ENCODE data around the gene TMEM132D.

GRCh38 chr12:129378496-129378895 lies 525.3 kb downstream of the TMEM132D start:
- TF ChIP-seq, protein P1, sequence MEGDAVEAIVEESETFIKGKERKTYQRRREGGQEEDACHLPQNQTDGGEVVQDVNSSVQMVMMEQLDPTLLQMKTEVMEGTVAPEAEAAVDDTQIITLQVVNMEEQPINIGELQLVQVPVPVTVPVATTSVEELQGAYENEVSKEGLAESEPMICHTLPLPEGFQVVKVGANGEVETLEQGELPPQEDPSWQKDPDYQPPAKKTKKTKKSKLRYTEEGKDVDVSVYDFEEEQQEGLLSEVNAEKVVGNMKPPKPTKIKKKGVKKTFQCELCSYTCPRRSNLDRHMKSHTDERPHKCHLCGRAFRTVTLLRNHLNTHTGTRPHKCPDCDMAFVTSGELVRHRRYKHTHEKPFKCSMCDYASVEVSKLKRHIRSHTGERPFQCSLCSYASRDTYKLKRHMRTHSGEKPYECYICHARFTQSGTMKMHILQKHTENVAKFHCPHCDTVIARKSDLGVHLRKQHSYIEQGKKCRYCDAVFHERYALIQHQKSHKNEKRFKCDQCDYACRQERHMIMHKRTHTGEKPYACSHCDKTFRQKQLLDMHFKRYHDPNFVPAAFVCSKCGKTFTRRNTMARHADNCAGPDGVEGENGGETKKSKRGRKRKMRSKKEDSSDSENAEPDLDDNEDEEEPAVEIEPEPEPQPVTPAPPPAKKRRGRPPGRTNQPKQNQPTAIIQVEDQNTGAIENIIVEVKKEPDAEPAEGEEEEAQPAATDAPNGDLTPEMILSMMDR (IDR thresholded peaks at IDR 0.05; ENCODE audit: low read length), result no peak
- TF ChIP-seq EZH2 (IDR thresholded peaks at IDR 0.05; ENCODE audit: borderline replicate concordance, low read length), result no peak
